Skeletal muscle satellite cell (primary cell): ENCODE measurements around the gene TTI1.
"Not testable (repeated sequence)": the region's sequence is repeated elsewhere in the genome, so short reads cannot be mapped to it uniquely, and the experiment has no call there.

Experiments used
- H3K27me3 ChIP-seq: 2 replicates; pipeline ENCODE4 v1.7.0; 2013; ENCODE audit warnings: low read length; ENCODE audit not compliant: control insufficient read depth, insufficient read depth
- H3K36me3 ChIP-seq: 2 replicates; pipeline ENCODE4 v1.7.0; 2013; ENCODE audit warnings: mild to moderate bottlenecking, control low read depth, low read length; ENCODE audit not compliant: insufficient read depth
- H3K4me1 ChIP-seq: 2 replicates; pipeline ENCODE4 v1.7.0; 2013; ENCODE audit warnings: low read length; ENCODE audit not compliant: control insufficient read depth, insufficient read depth
- H3K4me2 ChIP-seq: 2 replicates; pipeline ENCODE4 v1.7.0; 2013; ENCODE audit warnings: mild to moderate bottlenecking, low read length
- H3K4me3 ChIP-seq: 2 replicates; pipeline ENCODE4 v1.7.0; 2013; ENCODE audit warnings: low read length
- H3K9ac ChIP-seq: 2 replicates; pipeline ENCODE4 v1.7.0; 2013; ENCODE audit warnings: mild to moderate bottlenecking, low read depth, low read length, moderate library complexity
- H3K9me3 ChIP-seq: replicated peaks from 2 replicates; pipeline ENCODE4 v1.7.0; 2013; ENCODE audit warnings: mild to moderate bottlenecking, control low read depth, low read length

Gene TTI1

GRCh38 chr20:37972256-37973058, 60.8 kb downstream of the TTI1 start:
- Histone ChIP-seq H3K4me2 (no peak overlapping the region), H3K4me1 (peaks cover 16% of the 10 kb centered on the region), H3K4me3 (no peak overlapping the region), H3K27me3 (no peaks in the 10 kb centered on the region), H3K9ac (no peak overlapping the region), H3K9me3 (no peaks in the 10 kb centered on the region), H3K36me3 (no peaks in the 10 kb centered on the region)

GRCh38 chr20:37971561-37972127, 61.6 kb downstream of the TTI1 start:
- Histone ChIP-seq H3K9me3 (no peaks in the 10 kb centered on the region), H3K4me3 (no peak overlapping the region), H3K36me3 (no peaks in the 10 kb centered on the region), H3K4me1 (peaks cover 16% of the 10 kb centered on the region), H3K27me3 (no peaks in the 10 kb centered on the region), H3K9ac (no peak overlapping the region), H3K4me2 (no peak overlapping the region)

- Histone ChIP-seq H3K9ac (no peak overlapping the region), H3K4me1 (peaks cover 16% of the 10 kb centered on the region), H3K36me3 (no peaks in the 10 kb centered on the region), H3K4me3 (no peak overlapping the region), H3K4me2 (no peak overlapping the region), H3K27me3 (no peaks in the 10 kb centered on the region), H3K9me3 (no peaks in the 10 kb centered on the region)
These were observed 62.4 kb downstream of the TTI1 start for GRCh38 chr20:37970856-37971245.

GRCh38 chr20:37969949-37970855, 63.1 kb downstream of the TTI1 start:
- H3K36me3 ChIP-seq = no peaks in the 10 kb centered on the region
- H3K9ac ChIP-seq = no peak overlapping the region
- no peaks in the 10 kb centered on the region for H3K9me3 ChIP-seq
- peaks cover 16% of the 10 kb centered on the region for H3K4me1 ChIP-seq
- peak overlapping the region; percentile 8 for H3K4me2 ChIP-seq
- H3K4me3 ChIP-seq = no peak overlapping the region
- no peaks in the 10 kb centered on the region for H3K27me3 ChIP-seq

GRCh38 chr20:37968841-37969401, 64.3 kb downstream of the TTI1 start:
- H3K4me1 ChIP-seq = peaks cover 16% of the 10 kb centered on the region
- no peak overlapping the region for H3K9ac ChIP-seq
- H3K27me3 ChIP-seq = peaks cover 12% of the 10 kb centered on the region
- H3K36me3 ChIP-seq = no peaks in the 10 kb centered on the region
- no peak overlapping the region for H3K4me2 ChIP-seq
- H3K9me3 ChIP-seq = no peaks in the 10 kb centered on the region
- no peak overlapping the region for H3K4me3 ChIP-seq

- H3K9ac ChIP-seq, H3K4me2 ChIP-seq, H3K4me3 ChIP-seq, H3K9me3 ChIP-seq, H3K36me3 ChIP-seq, H3K4me1 ChIP-seq: not testable (repeated sequence)
- H3K27me3 ChIP-seq = peaks cover 40% of the 10 kb centered on the region
These were observed 69.8 kb downstream of the TTI1 start for GRCh38 chr20:37963483-37963882.

- H3K9ac ChIP-seq = no peak overlapping the region
- H3K9me3 ChIP-seq = no peaks in the 10 kb centered on the region
- no peak overlapping the region for H3K4me3 ChIP-seq
- no peaks in the 10 kb centered on the region for H3K36me3 ChIP-seq
- no peaks in the 10 kb centered on the region for H3K4me1 ChIP-seq
- H3K4me2 ChIP-seq = no peak overlapping the region
- H3K27me3 ChIP-seq = peaks cover 60% of the 10 kb centered on the region
These were observed 72.2 kb downstream of the TTI1 start for GRCh38 chr20:37961066-37961465.

- Histone ChIP-seq H3K4me1 (no peaks in the 10 kb centered on the region), H3K4me3 (no peak overlapping the region), H3K9me3 (no peaks in the 10 kb centered on the region), H3K36me3 (no peaks in the 10 kb centered on the region), H3K9ac (no peak overlapping the region), H3K4me2 (no peak overlapping the region), H3K27me3 (peaks cover 57% of the 10 kb centered on the region)
These were observed 74.3 kb downstream of the TTI1 start for GRCh38 chr20:37958856-37959520.

GRCh38 chr20:37956107-37956585, 77.1 kb downstream of the TTI1 start:
- no peak overlapping the region for H3K4me2 ChIP-seq

GRCh38 chr20:37955511-37955910, 77.7 kb downstream of the TTI1 start:
- no peaks in the 10 kb centered on the region for H3K36me3 ChIP-seq
- no peak overlapping the region for H3K4me2 ChIP-seq
- H3K4me3 ChIP-seq = no peak overlapping the region
- H3K27me3 ChIP-seq = peaks cover 47% of the 10 kb centered on the region
- H3K9ac ChIP-seq = no peak overlapping the region
- H3K4me1 ChIP-seq = no peaks in the 10 kb centered on the region
- no peaks in the 10 kb centered on the region for H3K9me3 ChIP-seq

More at GRCh38 chr20:37956107-37956585, 77.1 kb downstream of the TTI1 start:
- Histone ChIP-seq H3K9ac (no peak overlapping the region), H3K27me3 (peaks cover 51% of the 10 kb centered on the region), H3K4me1 (no peaks in the 10 kb centered on the region), H3K9me3 (no peaks in the 10 kb centered on the region), H3K4me3 (no peak overlapping the region), H3K36me3 (no peaks in the 10 kb centered on the region)

GRCh38 chr20:37954626-37955025, 78.6 kb downstream of the TTI1 start:
- Histone ChIP-seq H3K4me1 (no peaks in the 10 kb centered on the region), H3K36me3 (no peaks in the 10 kb centered on the region), H3K4me3 (no peak overlapping the region), H3K4me2 (no peak overlapping the region), H3K9ac (no peak overlapping the region), H3K27me3 (peaks cover 48% of the 10 kb centered on the region), H3K9me3 (no peaks in the 10 kb centered on the region)
